H1 (cell line): ENCODE results near the gene PLEKHO1. TPM values are rescaled to one million over a fixed set of nuclear protein-coding genes. Genes with fewer than 3 reads are reported as not detected.

ENCODE experiments used
- CTCF ChIA-PET: fragments of 300-600 bp; sonication (Branson Sonifier 250); formaldehyde crosslinking; loops from one replicate; lab custom pipeline; 2021; ENCODE audit not compliant: partially characterized antibody; lab: Charles Lee
- POLR2A ChIA-PET: fragments of 300-600 bp; sonication (Branson Sonifier 250); formaldehyde crosslinking; loops from one replicate; lab custom pipeline; 2021; ENCODE audit warnings: inconsistent platforms; ENCODE audit not compliant: partially characterized antibody; lab: Charles Lee
- DNase-seq, 2 experiments: peaks; one replicate each; pipeline versions ENCODE4 v3.0.0 to v3.0.0-alpha.2; 2010 to 2022; ENCODE audit warnings: low spot score in 2 of 2, low read depth in 1 of 2, mixed read lengths in 1 of 2
- FAIRE-seq: peaks from 2 replicates; lab custom pipeline; 2011; peaks lifted over from hg19 to GRCh38; lab: Jason Lieb, UNC
- H2AFZ ChIP-seq: 2 replicates; pipeline ENCODE4 v1.8.1; 2012; ENCODE audit warnings: low read length, inconsistent platforms
- H2AK5ac ChIP-seq: 2 replicates; pipeline ENCODE4 v1.6.1; 2013; ENCODE audit warnings: low read depth, low read length
- H2BK120ac ChIP-seq: replicated peaks from 2 replicates; pipeline ENCODE3; 2013; ENCODE audit warnings: low read depth, low read length, inconsistent platforms
- H2BK12ac ChIP-seq: 2 replicates; pipeline ENCODE4 v1.6.1; 2013; ENCODE audit warnings: low read depth, low read length
- H2BK15ac ChIP-seq: 2 replicates; pipeline ENCODE4 v1.6.1; 2013; ENCODE audit warnings: low read length
- H2BK20ac ChIP-seq: 2 replicates; pipeline ENCODE4 v1.6.1; 2013; ENCODE audit warnings: low read length
- H2BK5ac ChIP-seq: 2 replicates; pipeline ENCODE4 v1.6.1; 2013; ENCODE audit warnings: low read depth, low read length
- H3K14ac ChIP-seq: 2 replicates; pipeline ENCODE4 v1.6.1; 2013; ENCODE audit warnings: inconsistent platforms; ENCODE audit not compliant: insufficient read length
- H3K18ac ChIP-seq: 2 replicates; pipeline ENCODE4 v1.6.1; 2013; ENCODE audit warnings: low read length; ENCODE audit errors: extremely low read depth
- H3K23ac ChIP-seq: 2 replicates; pipeline ENCODE4 v1.6.1; 2013; ENCODE audit warnings: inconsistent platforms; ENCODE audit not compliant: insufficient read length
- H3K23me2 ChIP-seq: 2 replicates; pipeline ENCODE4 v1.6.1; 2013; ENCODE audit warnings: low read depth, low read length
- H3K27ac ChIP-seq: 2 replicates; pipeline ENCODE4 v1.6.1; 2011; ENCODE audit warnings: low read depth, low read length, inconsistent platforms
- H3K27me3 ChIP-seq, 4 experiments: replicated peaks in 1 of 4; 1 replicate in 1 of 4; 2 replicates in 3 of 4; pipeline versions ENCODE4 v1.6.1 to v1.8.1; 2011 to 2013; ENCODE audit warnings: low read length in 3 of 4, mild to moderate bottlenecking in 3 of 4, inconsistent platforms in 2 of 4, mixed read lengths in 2 of 4, moderate library complexity in 1 of 4; ENCODE audit not compliant: control insufficient read depth in 3 of 4, insufficient read depth in 3 of 4; ENCODE audit errors: extremely low read depth in 1 of 4
- H3K36me3 ChIP-seq, 4 experiments: 2 replicates each; pipeline versions ENCODE4 v1.6.1 to v1.8.1; 2011 to 2013; ENCODE audit warnings: mild to moderate bottlenecking in 4 of 4, low read length in 3 of 4, moderate library complexity in 2 of 4, control low read depth in 1 of 4, inconsistent platforms in 1 of 4; ENCODE audit not compliant: insufficient read depth in 4 of 4, control insufficient read depth in 2 of 4
- H3K4ac ChIP-seq: replicated peaks from 2 replicates; pipeline ENCODE3; 2013; ENCODE audit warnings: low read length, low read depth, mixed read lengths, inconsistent platforms; ENCODE audit not compliant: insufficient read length
- H3K4me1 ChIP-seq, 4 experiments: replicated peaks in 1 of 4; 1 replicate in 1 of 4; 2 replicates in 3 of 4; pipeline versions ENCODE4 v1.6.1 to v1.8.1; 2011 to 2013; ENCODE audit warnings: low read length in 3 of 4, inconsistent platforms in 2 of 4, mixed read lengths in 1 of 4; ENCODE audit not compliant: insufficient read depth in 4 of 4, control insufficient read depth in 3 of 4
- H3K4me2 ChIP-seq, 2 experiments: 2 replicates each; pipeline versions ENCODE4 v1.6.1 to v1.8.1; 2011 to 2013; ENCODE audit warnings: low read depth in 2 of 2, low read length in 2 of 2, control low read depth in 1 of 2, inconsistent platforms in 1 of 2, mild to moderate bottlenecking in 1 of 2; ENCODE audit not compliant: insufficient read depth in 1 of 2
- H3K4me3 ChIP-seq, 4 experiments: fragments of 200-600, 300-600 bp in 1 of 4; sonication (generic), shearing (Covaris generic), sonication (Bioruptor Twin) in 1 of 4; 2 replicates each; pipeline versions ENCODE4 v1.5.1 to v1.8.1; 2011 to 2016; ENCODE audit warnings: low read length in 4 of 4, low read depth in 3 of 4, control low read depth in 2 of 4, inconsistent platforms in 2 of 4, mild to moderate bottlenecking in 2 of 4, mixed read lengths in 1 of 4, moderate library complexity in 1 of 4; ENCODE audit not compliant: insufficient read depth in 2 of 4; ENCODE audit errors: extremely low read depth in 1 of 4
- H3K56ac ChIP-seq: replicated peaks from 2 replicates; pipeline ENCODE3; 2013; ENCODE audit warnings: low read depth, mild to moderate bottlenecking, mixed read lengths, low read length, inconsistent platforms; ENCODE audit not compliant: insufficient read length
- H3K79me1 ChIP-seq: 2 replicates; pipeline ENCODE4 v1.6.1; 2013; ENCODE audit warnings: low read depth, low read length, control low read depth
- H3K79me2 ChIP-seq, 2 experiments: 2 replicates each; pipeline versions ENCODE4 v1.6.1 to v1.8.1; 2012 to 2013; ENCODE audit warnings: low read length in 2 of 2, mild to moderate bottlenecking in 2 of 2, inconsistent platforms in 1 of 2; ENCODE audit not compliant: insufficient read depth in 2 of 2, control insufficient read depth in 1 of 2
- H3K9ac ChIP-seq, 4 experiments: replicated peaks in 1 of 4; 1 replicate in 1 of 4; 2 replicates in 3 of 4; pipeline versions ENCODE4 v1.6.1 to v1.8.1; 2011 to 2013; ENCODE audit warnings: low read depth in 3 of 4, low read length in 3 of 4, control low read depth in 2 of 4, mild to moderate bottlenecking in 2 of 4, moderate library complexity in 2 of 4, inconsistent platforms in 1 of 4; ENCODE audit errors: extremely low read depth in 1 of 4
- H3K9me3 ChIP-seq, 2 experiments: 2 replicates each; pipeline versions ENCODE4 v1.6.1 to v1.8.1; 2012 to 2013; ENCODE audit warnings: mild to moderate bottlenecking in 2 of 2, moderate library complexity in 2 of 2, control low read depth in 1 of 2, inconsistent platforms in 1 of 2, low read depth in 1 of 2, low read length in 1 of 2, mixed read lengths in 1 of 2; ENCODE audit not compliant: insufficient read depth in 2 of 2
- H4K20me1 ChIP-seq, 2 experiments: replicated peaks in 1 of 2; 2 replicates each; pipeline versions ENCODE3 to v1.8.1; 2011 to 2013; ENCODE audit warnings: inconsistent platforms in 2 of 2, low read length in 2 of 2, mild to moderate bottlenecking in 1 of 2; ENCODE audit not compliant: insufficient read depth in 2 of 2, control insufficient read depth in 1 of 2
- H4K5ac ChIP-seq: 2 replicates; pipeline ENCODE4 v1.6.1; 2013; ENCODE audit warnings: low read length, low read depth, mixed read lengths, inconsistent platforms; ENCODE audit not compliant: insufficient read length
- H4K8ac ChIP-seq: 2 replicates; pipeline ENCODE4 v1.8.0; 2013; ENCODE audit warnings: mild to moderate bottlenecking, moderate library complexity, low read length, inconsistent platforms; ENCODE audit not compliant: insufficient read depth; ENCODE audit errors: extremely low read depth
- H4K91ac ChIP-seq: replicated peaks from 2 replicates; pipeline ENCODE3; 2013; ENCODE audit warnings: low read length, mixed read lengths, inconsistent platforms; ENCODE audit not compliant: insufficient read length
- EZH2 ChIP-seq: fragments of 200-600 bp; sonication (generic); IDR thresholded peaks from 2 replicates; pipeline ENCODE4 v1.7.1; 2012; ENCODE audit warnings: low read depth, mild to moderate bottlenecking, moderate library complexity, low read length, inconsistent platforms; ENCODE audit not compliant: severe bottlenecking
- HDAC2 ChIP-seq, 2 experiments: fragments of 300-600 bp in 1 of 2; sonication (generic) in 1 of 2; IDR thresholded peaks; 2 replicates each; pipeline ENCODE4 v1.6.1; 2011 to 2012; ENCODE audit warnings: low read depth in 2 of 2, low read length in 2 of 2, mild to moderate bottlenecking in 2 of 2, moderate library complexity in 2 of 2, borderline replicate concordance in 1 of 2, inconsistent platforms in 1 of 2
- SP2 ChIP-seq: IDR thresholded peaks from 2 replicates; pipeline ENCODE4 v1.6.1; 2012; ENCODE audit warnings: mild to moderate bottlenecking, low read length, inconsistent platforms
- TAF1 ChIP-seq: IDR thresholded peaks from 2 replicates; pipeline ENCODE4 v1.6.1; 2011; ENCODE audit warnings: mild to moderate bottlenecking, low read depth, low read length
- YY1 ChIP-seq: IDR thresholded peaks from 2 replicates; pipeline ENCODE4 v1.6.1; 2011; ENCODE audit warnings: low read depth, mild to moderate bottlenecking, low read length
- WGBS, 2 experiments: shearing (Covaris generic) in 1 of 2; methylation state at CpG; one replicate each; pipeline versions ENCODE4 v1.1.6 to v1.1.7; 2013 to 2015; ENCODE audit warnings: low lambda C conversion rate in 2 of 2, mixed read lengths in 2 of 2, inconsistent platforms in 1 of 2, low coverage in 1 of 2, missing lambda C conversion rate in 1 of 2; ENCODE audit not compliant: insufficient replicate concordance in 2 of 2, insufficient coverage in 1 of 2, insufficient read length in 1 of 2; ENCODE audit errors: extremely low coverage in 1 of 2, missing lambda C conversion rate in 1 of 2; 5-methylcytosine and 5-hydroxymethylcytosine counted together
- long read RNA-seq, 2 experiments: library from RNA in 1 of 2; library from capped mRNA in 1 of 2; stranded (forward); transcript quantifications; one replicate each; pipeline ENCODE4 v2.0.0, GENCODE V29; 2021; ENCODE audit warnings: inconsistent platforms in 1 of 2
- polyA minus RNA-seq, 3 experiments: library from RNA; depleted of rRNA, polyadenylated mRNA; stranded (reverse); fragments of >200 nt; gene quantifications; 1 replicate in 2 of 3; 2 replicates in 1 of 3; pipeline ENCODE4 v1.2.3, GENCODE V29; 2011
- polyA plus RNA-seq, 7 experiments: library from polyadenylated mRNA; depleted of rRNA in 3 of 7; stranded (reverse) in 5 of 7; unstranded in 2 of 7; fragments of >200 nt in 5 of 7; fragments of 200-250 nt in 2 of 7; gene quantifications; 1 replicate in 5 of 7; 2 replicates in 1 of 7; 4 replicates in 1 of 7; pipeline versions ENCODE4 v1.2.1 to v1.2.3, GENCODE V29; 2011 to 2013; ENCODE audit warnings: missing spikeins in 2 of 7, mixed read lengths in 2 of 7
- total RNA-seq: library from RNA; stranded (reverse); fragmentation: NEBNext Ultra II Directional; extraction: Animal tissue kit (Norgen Biotek cat#: 25700); gene quantifications from 2 replicates; pipeline ENCODE4 v1.2.1, GENCODE V29; 2021

Gene PLEKHO1, protein sequence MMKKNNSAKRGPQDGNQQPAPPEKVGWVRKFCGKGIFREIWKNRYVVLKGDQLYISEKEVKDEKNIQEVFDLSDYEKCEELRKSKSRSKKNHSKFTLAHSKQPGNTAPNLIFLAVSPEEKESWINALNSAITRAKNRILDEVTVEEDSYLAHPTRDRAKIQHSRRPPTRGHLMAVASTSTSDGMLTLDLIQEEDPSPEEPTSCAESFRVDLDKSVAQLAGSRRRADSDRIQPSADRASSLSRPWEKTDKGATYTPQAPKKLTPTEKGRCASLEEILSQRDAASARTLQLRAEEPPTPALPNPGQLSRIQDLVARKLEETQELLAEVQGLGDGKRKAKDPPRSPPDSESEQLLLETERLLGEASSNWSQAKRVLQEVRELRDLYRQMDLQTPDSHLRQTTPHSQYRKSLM
- total RNA-seq (35.0 and 37.0 TPM in 2 replicates), polyA plus RNA-seq (2011; rRNA removed) (23.2 and 26.0 TPM in 2 replicates), polyA minus RNA-seq (2011; rRNA and poly(A)+ RNA removed) (11.9 and 12.5 TPM in 2 replicates)
- 26.6 TPM for polyA plus RNA-seq (2011; cell fraction: cytosol; rRNA removed)
- 43.8 TPM for polyA plus RNA-seq (2011; cell fraction: nucleus; rRNA removed)
- polyA plus RNA-seq (2012, experiment 1 of 2), result 26.9 to 31.0 TPM (median 29.7 TPM) in 4 replicates
- polyA plus RNA-seq (2012, experiment 2 of 2), result 34.8 TPM
- 30.7 TPM for polyA plus RNA-seq (2013, experiment 1 of 2)
- polyA plus RNA-seq (2013, experiment 2 of 2), result 30.3 TPM
- 13.4 TPM for polyA minus RNA-seq (2011; cell fraction: cytosol; rRNA and poly(A)+ RNA removed)
- polyA minus RNA-seq (2011; cell fraction: nucleus; rRNA and poly(A)+ RNA removed), result 19.0 TPM
- long read RNA-seq, experiment 1, transcript PLEKHO1-201 (6 exons, 2,050 nt), result major isoform, 15 of 36 reads
- long read RNA-seq, experiment 1, partial matches to known transcripts, result 0 of 36 reads
- long read RNA-seq, experiment 1, other reads (novel, unspliced or antisense), result 15 of 36 reads
- long read RNA-seq, experiment 2, partial matches to known transcripts, result 0 of 5 reads
- long read RNA-seq, experiment 2, other reads (novel, unspliced or antisense), result 1 of 5 reads

DNA sequence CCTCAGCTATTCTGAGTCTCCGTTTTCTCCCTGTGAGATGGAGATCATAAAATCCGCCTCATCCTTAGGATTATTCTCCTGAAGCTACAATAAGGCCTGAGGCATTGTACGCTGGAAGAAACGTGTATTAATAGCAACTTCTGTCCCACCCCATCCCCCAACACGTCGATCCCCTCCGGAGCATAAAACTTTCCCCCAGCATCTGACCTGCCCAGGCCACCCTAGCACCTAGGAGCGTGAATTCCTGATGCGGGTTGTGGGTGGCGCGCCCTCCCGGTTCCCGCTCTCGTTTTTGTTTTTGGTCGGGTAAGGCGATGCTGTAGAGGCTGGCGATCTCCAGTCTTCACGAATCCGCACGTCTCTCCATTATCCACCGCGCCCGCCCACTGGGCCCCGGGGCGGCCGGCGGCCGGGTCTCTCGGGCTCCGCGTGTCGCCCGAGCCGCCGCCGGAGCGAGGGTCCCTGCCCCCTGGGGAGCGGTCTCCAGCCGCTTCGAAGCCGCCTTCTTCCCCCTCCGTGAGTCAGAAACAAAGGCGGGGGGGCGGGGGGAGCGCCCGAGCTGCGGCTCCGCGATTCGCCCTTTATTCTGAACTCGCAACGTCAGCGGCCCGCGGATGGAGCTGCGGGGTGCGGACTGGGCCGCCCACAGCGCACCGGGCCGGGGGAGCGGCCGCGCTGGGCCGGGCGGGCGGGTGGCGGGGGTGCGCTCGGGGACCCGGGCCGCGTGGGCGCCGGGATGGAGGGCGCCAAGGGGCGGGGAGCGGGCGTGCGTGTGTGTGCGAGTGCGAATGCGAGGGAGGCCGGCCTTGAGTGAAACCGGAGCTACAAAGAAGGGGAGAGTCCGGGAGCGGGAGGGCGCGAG is at the start of gene PLEKHO1:
PLEKHO1 (plus strand) TSS at position 646 of the 862 bp plus-strand sequence. CDS start 342 bp downstream, outside the sequence.
- Histone ChIP-seq H2AFZ (0 out of 2 replicates have a peak within 1 kb of the TSS, but pooled peaks have one; percentile 3), H3K14ac (no peak within 1 kb of the TSS), H3K79me2 (peaks cover 0 to 19% of the 10 kb centered on the region in 2 experiments; a peak in 2 of 4 replicates), H3K4me2 (peak within 1 kb of the TSS; percentile 93 to 96), H2BK20ac (0 out of 2 replicates have a peak within 1 kb of the TSS, but pooled peaks have one; percentile 73), H3K4ac (peak within 1 kb of the TSS; percentile 75), H2BK15ac (no peak within 1 kb of the TSS), H2BK5ac (no peak within 1 kb of the TSS), H3K4me3 (peak within 1 kb of the TSS; percentile 73 to 99 (median 79)), H2AK5ac (no peak within 1 kb of the TSS), H3K36me3 (peaks cover 5 to 16% (median 10%) of the 10 kb centered on the region in 4 experiments; a peak in 6 of 8 replicates), H3K27ac (no peak within 1 kb of the TSS; the same call in 1 of the 2 replicates), H4K5ac (peak within 1 kb of the TSS; percentile 9), H3K56ac (peak within 1 kb of the TSS; percentile 34), H4K20me1 (peaks cover 0 to 4% of the 10 kb centered on the region in 2 experiments), H3K9me3 (no peaks in the 10 kb centered on the region), H4K91ac (peak within 1 kb of the TSS; percentile 17), H3K79me1 (no peaks in the 10 kb centered on the region), H3K27me3 (peaks cover 0 to 2% (median 0%) of the 10 kb centered on the region in 4 experiments; a peak in 1 of 7 replicates), H2BK12ac (0 out of 2 replicates have a peak within 1 kb of the TSS, but pooled peaks have one; percentile 96), H2BK120ac (peak within 1 kb of the TSS; percentile 13), H3K4me1 (peaks cover 0 to 14% (median 5%) of the 10 kb centered on the region in 4 experiments; a peak in 6 of 7 replicates), H3K23ac (no peak within 1 kb of the TSS), H3K23me2 (peaks cover 14% of the 10 kb centered on the region), H3K9ac (peak within 1 kb of the TSS; percentile 67 to 94 (median 76)), H4K8ac (peak within 1 kb of the TSS; percentile 83), H3K18ac (peak within 1 kb of the TSS; percentile 52)
- CTCF ChIA-PET, result interaction anchor here (0.8 to 4.1 kb wide), 3 partner anchors 9 to 16 kb away, joined by 3 to 20 read pairs (median 8); no protein-coding TSS in a partner anchor
- POLR2A ChIA-PET, result interaction anchor here (0.9 to 6.4 kb wide), 9 partner anchors 8 to 262 kb away, joined by 3 to 87 read pairs (median 4); partner anchors contain the start of gene OTUD7B
- WGBS, 2 experiments, result 1% methylated on average over 60 of the region's 89 CpGs; no CpG with 5 or more reads in 1 of the 2 experiments
- peak in 1 of 2 experiments; percentile 68 for DNase-seq
- FAIRE-seq, result no peak
- no peak for TF ChIP-seq SP2
- peak; percentile 9; the same call in 1 of the 2 replicates for TF ChIP-seq TAF1
- no peak for TF ChIP-seq HDAC2 (IDR thresholded peaks at IDR 0.05; ENCODE audit: borderline replicate concordance in 1 of 2, low read depth in 2 of 2, low read length in 2 of 2)
- TF ChIP-seq EZH2, result no peak
- TF ChIP-seq YY1, result no peak
